Muscle of arm (tissue), 12 donors: ENCODE results near the gene CMTR1. TPM values are rescaled to one million over a fixed set of nuclear protein-coding genes. Genes with fewer than 3 reads are reported as not detected.
"Not testable (repeated sequence)": the region's sequence is repeated elsewhere in the genome, so short reads cannot be mapped to it uniquely, and the experiment has no call there.

Source experiments
- DNase-seq: peaks from one replicate; pipeline ENCODE4 v3.0.0-alpha.2; 2013
- polyA plus RNA-seq, 12 donors: library from polyadenylated mRNA; unstranded; fragments of 120-200 nt; gene quantifications; one replicate each; pipeline ENCODE4 v1.2.1, GENCODE V29; 2013; ENCODE audit not compliant: insufficient read length in 12 of 12

CMTR1 gene
- polyA plus RNA-seq, 12 donors: 28.3 to 43.5 (median 30.3) TPM; not detected in 1

- no peak for DNase-seq
These were observed 56.8 kb downstream of the CMTR1 start for GRCh38 chr6:37489697-37490336.

GRCh38 chr6:37490536-37491170, 57.6 kb downstream of the CMTR1 start:
- DNase-seq: no peak

- DNase-seq: no peak
These were observed 58.3 kb downstream of the CMTR1 start for GRCh38 chr6:37491171-37491829.

GRCh38 chr6:37491830-37492208, 58.8 kb downstream of the CMTR1 start:
- DNase-seq: no peak

GRCh38 chr6:37492236-37492972, 59.4 kb downstream of the CMTR1 start:
- no peak for DNase-seq

GRCh38 chr6:37492991-37493660, 60.1 kb downstream of the CMTR1 start:
- DNase-seq: no peak

- DNase-seq: no peak
These were observed 60.6 kb downstream of the CMTR1 start for GRCh38 chr6:37493661-37493995.

GRCh38 chr6:37495244-37495934, 62.4 kb downstream of the CMTR1 start:
- DNase-seq: no peak

GRCh38 chr6:37496951-37497885, 64.2 kb downstream of the CMTR1 start:
- no peak for DNase-seq

- DNase-seq: peak; percentile 97
These were observed 66.6 kb downstream of the CMTR1 start, which contains the start of gene CCDC167 for GRCh38 chr6:37499433-37500293. TSS of gene CCDC167 (minus strand) at chr6:37499893. CDS start at chr6:37499863, 30 bp downstream.

- no peak for DNase-seq
These were observed 67.2 kb downstream of the CMTR1 start for GRCh38 chr6:37500294-37500608.

- DNase-seq: not testable (repeated sequence)
These were observed 67.9 kb downstream of the CMTR1 start for GRCh38 chr6:37500904-37501303.

- DNase-seq: no peak
These were observed 68.8 kb downstream of the CMTR1 start for GRCh38 chr6:37501632-37502491.

- DNase-seq: no peak
These were observed 69.8 kb downstream of the CMTR1 start for GRCh38 chr6:37502703-37503291.

- DNase-seq: no peak
These were observed 70.4 kb downstream of the CMTR1 start for GRCh38 chr6:37503309-37503965.

- DNase-seq: no peak
These were observed 71.0 kb downstream of the CMTR1 start for GRCh38 chr6:37504024-37504423.

GRCh38 chr6:37506479-37506878, 73.5 kb downstream of the CMTR1 start:
- no peak for DNase-seq
